Osteoblast (primary cell): ENCODE results near the gene SNX8. TPM values are rescaled to one million over a fixed set of nuclear protein-coding genes. Genes with fewer than 3 reads are reported as not detected.

Source experiments
- DNase-seq: peaks from one replicate; pipeline ENCODE4 v3.0.0; 2011; ENCODE audit warnings: low spot score, mixed read lengths; ENCODE audit not compliant: insufficient read length; ENCODE audit errors: missing footprints
- H2AFZ ChIP-seq: 2 replicates; pipeline ENCODE4 v1.6.0; 2011; ENCODE audit warnings: mild to moderate bottlenecking, low read length
- H3K27ac ChIP-seq: 2 replicates; pipeline ENCODE4 v1.5.1; 2011; ENCODE audit warnings: mild to moderate bottlenecking, low read depth, low read length, moderate library complexity
- H3K27me3 ChIP-seq: 2 replicates; pipeline ENCODE4 v1.6.0; 2012; ENCODE audit warnings: mild to moderate bottlenecking, control low read depth, inconsistent platforms, low read length, moderate library complexity; ENCODE audit not compliant: insufficient read depth
- H3K36me3 ChIP-seq: 2 replicates; pipeline ENCODE4 v1.5.1; 2011; ENCODE audit warnings: mild to moderate bottlenecking, low read length, control low read depth, moderate library complexity; ENCODE audit not compliant: insufficient read depth
- H3K4me1 ChIP-seq: 2 replicates; pipeline ENCODE4 v1.5.1; 2011; ENCODE audit warnings: mild to moderate bottlenecking, low read length, control low read depth, moderate library complexity; ENCODE audit not compliant: insufficient read depth
- H3K4me2 ChIP-seq: 2 replicates; pipeline ENCODE4 v1.6.0; 2011; ENCODE audit warnings: mild to moderate bottlenecking, low read length; ENCODE audit not compliant: insufficient read depth
- H3K4me3 ChIP-seq: fragments of 200-600 bp; sonication (generic); 3 replicates; pipeline ENCODE4 v1.5.1; 2012; ENCODE audit warnings: mild to moderate bottlenecking, low read length, inconsistent platforms; ENCODE audit not compliant: insufficient read depth
- H3K79me2 ChIP-seq: 2 replicates; pipeline ENCODE4 v1.6.0; 2012; ENCODE audit warnings: mild to moderate bottlenecking, low read length, control low read depth, inconsistent platforms; ENCODE audit not compliant: insufficient read depth
- H3K9me3 ChIP-seq: 2 replicates; pipeline ENCODE4 v1.5.1; 2011; ENCODE audit warnings: low read depth, low read length, control low read depth
- H4K20me1 ChIP-seq: 2 replicates; pipeline ENCODE4 v1.6.0; 2012; ENCODE audit warnings: mild to moderate bottlenecking, low read length, control low read depth; ENCODE audit not compliant: insufficient read depth
- CTCF ChIP-seq: IDR thresholded peaks from 2 replicates; pipeline ENCODE4 v1.5.1; 2011; ENCODE audit warnings: mild to moderate bottlenecking, low read depth, low read length, moderate library complexity; ENCODE audit errors: extremely low read depth
- total RNA-seq: library from RNA; depleted of rRNA; stranded (reverse); fragments of >200 nt; gene quantifications from 2 replicates; pipeline ENCODE4 v1.2.3, GENCODE V29; 2012

SNX8 gene
- total RNA-seq, 1 donor = 16.3 TPM

GRCh38 chr7:2229467-2229866, 84.8 kb downstream of the SNX8 start:
- H2AFZ ChIP-seq = no peak overlapping the region
- no peak overlapping the region for H3K27ac ChIP-seq
- DNase-seq = peak; percentile 62
- H3K36me3 ChIP-seq = peaks cover 24% of the 10 kb centered on the region
- H3K79me2 ChIP-seq = peaks cover 53% of the 10 kb centered on the region
- peaks cover 20% of the 10 kb centered on the region for H3K4me1 ChIP-seq
- TF ChIP-seq CTCF = no peak
- H3K27me3 ChIP-seq = no peaks in the 10 kb centered on the region
- no peaks in the 10 kb centered on the region for H3K9me3 ChIP-seq
- no peak overlapping the region for H3K4me3 ChIP-seq
- H3K4me2 ChIP-seq = no peak overlapping the region
- H4K20me1 ChIP-seq = peaks cover 12% of the 10 kb centered on the region

- peak; percentile 42 for DNase-seq
- H3K4me2 ChIP-seq = no peak overlapping the region
- no peak overlapping the region for H3K27ac ChIP-seq
- no peak for TF ChIP-seq CTCF
- H3K4me3 ChIP-seq = no peak overlapping the region
- H3K9me3 ChIP-seq = no peaks in the 10 kb centered on the region
- no peak overlapping the region for H2AFZ ChIP-seq
- peaks cover 13% of the 10 kb centered on the region for H4K20me1 ChIP-seq
- peaks cover 29% of the 10 kb centered on the region for H3K36me3 ChIP-seq
- no peaks in the 10 kb centered on the region for H3K27me3 ChIP-seq
- H3K79me2 ChIP-seq = peaks cover 56% of the 10 kb centered on the region
- H3K4me1 ChIP-seq = peaks cover 16% of the 10 kb centered on the region
These were observed 85.3 kb downstream of the SNX8 start for GRCh38 chr7:2228921-2229320.

- no peak for TF ChIP-seq CTCF
- Histone ChIP-seq H2AFZ (no peak overlapping the region), H3K4me3 (no peak overlapping the region), H3K9me3 (no peaks in the 10 kb centered on the region), H3K4me2 (no peak overlapping the region), H4K20me1 (peaks cover 12% of the 10 kb centered on the region), H3K27ac (no peak overlapping the region), H3K79me2 (peaks cover 56% of the 10 kb centered on the region), H3K27me3 (no peaks in the 10 kb centered on the region), H3K36me3 (peaks cover 31% of the 10 kb centered on the region), H3K4me1 (peaks cover 8% of the 10 kb centered on the region)
- peak; percentile 46 for DNase-seq
These were observed 86.5 kb downstream of the SNX8 start for GRCh38 chr7:2227699-2228098.

- H3K27ac ChIP-seq = no peak overlapping the region
- H2AFZ ChIP-seq = no peak overlapping the region
- peaks cover 32% of the 10 kb centered on the region for H3K36me3 ChIP-seq
- no peaks in the 10 kb centered on the region for H3K27me3 ChIP-seq
- no peak for TF ChIP-seq CTCF
- H4K20me1 ChIP-seq = peaks cover 12% of the 10 kb centered on the region
- H3K4me2 ChIP-seq = no peak overlapping the region
- no peaks in the 10 kb centered on the region for H3K4me1 ChIP-seq
- no peaks in the 10 kb centered on the region for H3K9me3 ChIP-seq
- H3K4me3 ChIP-seq = no peak overlapping the region
- no peak for DNase-seq
- H3K79me2 ChIP-seq = peaks cover 38% of the 10 kb centered on the region
These were observed 88.4 kb downstream of the SNX8 start for GRCh38 chr7:2225830-2226229.
